ENCODE data around the gene KBTBD13.

DNA sequence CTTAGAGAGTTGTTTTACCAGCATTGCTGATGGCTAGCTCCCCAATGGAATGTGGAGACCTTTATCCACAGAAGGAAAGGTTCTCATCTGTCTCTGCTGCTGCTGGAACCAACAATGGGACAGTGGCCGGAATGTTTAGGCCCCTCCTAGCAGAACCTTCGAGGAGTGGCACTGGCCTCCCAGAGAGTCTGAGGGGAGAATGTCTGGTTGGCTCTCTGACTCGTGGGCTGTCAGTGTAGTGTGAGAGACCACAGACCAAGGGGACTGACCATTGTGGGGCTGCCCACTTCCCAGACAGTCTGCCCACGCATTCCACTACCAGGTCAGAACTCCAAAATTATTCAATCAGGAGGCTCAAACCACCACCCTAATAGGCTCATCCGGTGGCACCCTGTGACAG is 13.8 kb upstream of the KBTBD13 start:
- TF ChIP-seq CTCF (IDR thresholded peaks at IDR 0.05 in 4 of 5, conservative IDR thresholded peaks at IDR 0.05 in 1 of 5): no peak
- TF ChIP-seq POLR2A (IDR thresholded peaks at IDR 0.05): no peak

All from gastrocnemius medialis (tissue), 4 donors.